Astrocyte of the cerebellum (primary cell): ENCODE measurements around the gene EP400.

Experiments used
- DNase-seq: peaks from one replicate; pipeline ENCODE4 v3.0.0-alpha.2; 2011; ENCODE audit warnings: low read depth
- H3K4me3 ChIP-seq: 2 replicates; pipeline ENCODE4 v1.5.1; 2011; ENCODE audit warnings: mild to moderate bottlenecking, low read depth, low read length, moderate library complexity
- CTCF ChIP-seq: IDR thresholded peaks from 2 replicates; pipeline ENCODE4 v1.5.1; 2012; ENCODE audit warnings: low read length, low read depth, moderate library complexity, mild to moderate bottlenecking; ENCODE audit errors: missing control alignments
- in situ Hi-C: cut with HindIII; loops from 2 replicates; pipeline ENCODE4 v1.10.0; 2017; ENCODE audit warnings: low sequenced_read_pairs

EP400 gene

GRCh38 chr12:131987552-131987951 lies 37.8 kb downstream of the EP400 start:
- in situ Hi-C loops, result loop anchor here (5.0 kb wide), 1 partner anchor 100 kb away; no protein-coding TSS in a partner anchor
- no peak for DNase-seq
- no peak for TF ChIP-seq CTCF
- no peak overlapping the region for H3K4me3 ChIP-seq

GRCh38 chr12:131988054-131988796 lies 38.5 kb downstream of the EP400 start:
- no peak for DNase-seq
- no peak overlapping the region for H3K4me3 ChIP-seq
- in situ Hi-C loops, result loop anchor here (5.0 kb wide), 1 partner anchor 101 kb away; no protein-coding TSS in a partner anchor
- TF ChIP-seq CTCF, result no peak

GRCh38 chr12:131989021-131989420 lies 39.3 kb downstream of the EP400 start:
- no peak for DNase-seq
- no peak overlapping the region for H3K4me3 ChIP-seq
- in situ Hi-C loops, result loop anchor here (5.0 kb wide), 1 partner anchor 102 kb away; no protein-coding TSS in a partner anchor
- TF ChIP-seq CTCF, result no peak

DNA sequence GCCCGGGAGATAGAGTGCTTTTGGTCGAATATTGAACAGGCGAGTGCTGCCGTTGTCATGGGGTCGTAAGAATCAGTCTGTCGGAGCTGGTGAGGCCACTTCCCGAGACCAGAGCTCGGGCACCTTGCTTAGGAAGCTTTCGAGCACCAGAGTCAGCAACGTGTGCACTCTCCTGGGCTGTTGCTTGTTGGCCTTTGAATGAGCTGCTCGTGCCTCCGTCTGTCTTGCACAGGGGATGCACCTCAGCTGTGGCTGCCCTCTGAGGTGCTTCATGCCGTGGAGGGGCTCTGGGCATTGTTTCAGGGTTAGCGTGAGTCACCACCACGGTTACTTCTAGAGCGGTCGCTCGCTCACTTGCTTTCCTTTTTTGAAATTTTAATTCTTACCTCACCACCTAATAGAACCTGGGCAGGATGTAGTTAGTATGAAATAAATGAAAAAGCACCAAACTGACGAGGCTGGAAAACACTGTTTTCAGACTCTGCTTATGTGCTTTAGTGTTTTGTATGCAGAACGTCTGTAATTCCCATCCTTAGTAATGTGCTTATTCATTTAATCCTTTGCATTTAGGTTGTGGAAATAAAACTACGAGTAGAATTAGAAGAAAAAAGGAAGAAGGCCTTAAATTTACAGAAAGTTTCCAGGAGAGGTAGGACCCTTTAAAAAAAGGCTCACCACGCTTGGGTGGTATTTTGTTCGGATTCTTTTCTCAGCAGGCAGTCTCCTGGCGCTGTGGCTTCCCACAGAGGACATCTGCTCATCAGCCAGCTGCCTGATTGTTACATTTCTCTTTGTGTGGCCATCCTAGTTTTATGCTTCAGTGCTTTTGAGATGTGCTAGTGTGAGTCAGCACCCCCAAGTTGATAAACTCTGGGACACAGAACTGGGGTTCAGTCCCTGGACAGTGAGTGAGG lies 40.6 kb downstream of the EP400 start:
- in situ Hi-C loops, result no loop called here
- peak; percentile 63 for DNase-seq
- no peak for TF ChIP-seq CTCF
- peak overlapping the region; percentile 1 for H3K4me3 ChIP-seq

DNA sequence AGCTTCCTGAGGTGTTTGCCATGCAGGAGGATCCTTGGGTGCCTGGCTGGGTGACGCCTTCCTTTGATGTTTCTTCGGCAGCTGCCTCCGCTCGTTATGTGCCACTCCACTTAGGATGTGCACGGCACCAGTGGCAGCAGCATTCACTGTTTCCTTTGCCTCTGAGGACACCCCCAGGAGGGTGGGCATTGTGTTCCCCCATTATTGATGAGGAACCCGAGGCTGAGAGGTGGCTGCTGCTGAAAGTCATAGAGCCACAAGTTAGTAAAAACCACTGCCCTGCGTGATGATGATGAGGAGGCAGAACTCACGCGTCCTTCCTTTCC lies 41.2 kb downstream of the EP400 start:
- in situ Hi-C loops, result no loop called here
- H3K4me3 ChIP-seq, result no peak overlapping the region
- TF ChIP-seq CTCF, result no peak
- DNase-seq, result no peak

DNA sequence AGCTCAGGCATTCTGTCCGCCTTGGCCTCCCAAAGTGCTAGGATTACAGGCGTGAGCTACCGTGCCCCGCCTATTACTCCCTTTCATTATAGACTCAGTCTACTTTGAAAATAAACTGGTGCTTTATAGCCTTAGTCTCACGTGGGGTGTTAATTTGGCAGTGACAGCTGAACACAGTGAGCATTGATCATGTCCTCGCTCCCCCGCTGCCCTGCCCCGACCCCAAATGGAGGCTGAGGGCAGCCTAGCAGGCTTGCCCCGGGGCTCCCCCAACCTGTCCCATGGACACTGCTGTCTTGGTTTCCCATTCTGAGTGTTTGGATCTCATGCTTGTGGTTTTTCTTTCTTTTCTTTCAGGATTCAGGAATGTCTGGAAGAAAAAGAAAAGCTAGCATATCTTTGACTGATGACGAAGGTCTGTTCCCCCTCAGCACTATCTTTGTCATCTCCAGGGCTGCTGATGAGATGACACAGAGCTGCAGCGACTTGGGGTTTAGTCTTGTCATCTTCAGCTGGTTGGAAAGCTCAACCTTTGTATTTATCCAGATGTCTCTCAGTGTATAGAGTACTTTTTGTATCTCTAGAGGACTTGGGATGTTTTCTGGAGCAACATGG lies 42.2 kb downstream of the EP400 start:
- H3K4me3 ChIP-seq, result no peak overlapping the region
- no peak for DNase-seq
- in situ Hi-C loops, result no loop called here
- no peak for TF ChIP-seq CTCF
